Superior temporal gyrus (tissue), 1 donor: ENCODE results near the gene SULT1A1.
"Not testable (repeated sequence)": the region's sequence is repeated elsewhere in the genome, so short reads cannot be mapped to it uniquely, and the experiment has no call there.

Source experiments
- DNase-seq: peaks from one replicate; pipeline ENCODE4 v3.0.0-alpha.2; 2016; ENCODE audit errors: extremely low spot score

The SULT1A1 gene

GRCh38 chr16:28608867-28609596 is 812 bp downstream of the SULT1A1 start:
- DNase-seq, result not testable (repeated sequence)

- not testable (repeated sequence) for DNase-seq
Measured at GRCh38 chr16:28608496-28608808, 1.4 kb downstream of the SULT1A1 start.

- not testable (repeated sequence) for DNase-seq
Measured at GRCh38 chr16:28607681-28608495, 2.0 kb downstream of the SULT1A1 start.

GRCh38 chr16:28607116-28607623 is 2.7 kb downstream of the SULT1A1 start:
- DNase-seq, result no peak

GRCh38 chr16:28606291-28607115 is 3.3 kb downstream of the SULT1A1 start:
- no peak for DNase-seq

- no peak for DNase-seq
Measured at GRCh38 chr16:28604186-28604565, 5.7 kb downstream of the SULT1A1 start.

- DNase-seq, result no peak
Measured at GRCh38 chr16:28603381-28604185, 6.3 kb downstream of the SULT1A1 start.

- no peak for DNase-seq
Measured at GRCh38 chr16:28602529-28602928, 7.3 kb downstream of the SULT1A1 start.

- not testable (repeated sequence) for DNase-seq
Measured at GRCh38 chr16:28602062-28602461, 7.8 kb downstream of the SULT1A1 start.

- not testable (repeated sequence) for DNase-seq
Measured at GRCh38 chr16:28601589-28601988, 8.3 kb downstream of the SULT1A1 start.

GRCh38 chr16:28600965-28601364 is 8.9 kb downstream of the SULT1A1 start:
- DNase-seq, result not testable (repeated sequence)

GRCh38 chr16:28599377-28600285 is 10.2 kb downstream of the SULT1A1 start:
- not testable (repeated sequence) for DNase-seq

- no peak for DNase-seq
Measured at GRCh38 chr16:28597692-28598261, 12.1 kb downstream of the SULT1A1 start.

- DNase-seq, result no peak
Measured at GRCh38 chr16:28596840-28597691, 12.8 kb downstream of the SULT1A1 start, which contains the start of gene SULT1A2. TSS of gene SULT1A2 (minus strand) at chr16:28597050. CDS start at chr16:28595930, 1,120 bp downstream.

GRCh38 chr16:28596115-28596630 is 13.7 kb downstream of the SULT1A1 start:
- no peak for DNase-seq

GRCh38 chr16:28595451-28595850 is 14.4 kb downstream of the SULT1A1 start:
- DNase-seq, result not testable (repeated sequence)

- no peak for DNase-seq
Measured at GRCh38 chr16:28592979-28593553, 16.8 kb downstream of the SULT1A1 start.

GRCh38 chr16:28592511-28592910 is 17.3 kb downstream of the SULT1A1 start:
- no peak for DNase-seq
